Measurements from ENCODE around the gene SH3BGRL3. TPM values are rescaled to one million over a fixed set of nuclear protein-coding genes. Genes with fewer than 3 reads are reported as not detected.
"Not testable (repeated sequence)": the region's sequence is repeated elsewhere in the genome, so short reads cannot be mapped to it uniquely, and the experiment has no call there.

The SH3BGRL3 gene
- total RNA-seq, 1 donor from 2014 or later: 12.8 TPM

GRCh38 chr1:26317146-26317545 is 37.3 kb downstream of the SH3BGRL3 start:
- DNase-seq (ENCODE audit: low read depth): no peak

GRCh38 chr1:26317612-26318337 is 37.9 kb downstream of the SH3BGRL3 start, which contains the start of gene CD52:
CD52 (plus strand) TSS chr1:26317958; CDS start chr1:26318018, 60 bp downstream.
- no peak for DNase-seq (ENCODE audit: low read depth)

- DNase-seq (ENCODE audit: low read depth): no peak
These were observed 38.6 kb downstream of the SH3BGRL3 start for GRCh38 chr1:26318338-26319064.

- no peak for DNase-seq (ENCODE audit: low read depth)
These were observed 41.0 kb downstream of the SH3BGRL3 start for GRCh38 chr1:26320896-26321295.

GRCh38 chr1:26321315-26322041 is 41.6 kb downstream of the SH3BGRL3 start:
- peak; percentile 55 for DNase-seq (ENCODE audit: low read depth)

- no peak for DNase-seq (ENCODE audit: low read depth)
These were observed 42.1 kb downstream of the SH3BGRL3 start for GRCh38 chr1:26322042-26322331.

GRCh38 chr1:26323382-26323781 is 43.5 kb downstream of the SH3BGRL3 start:
- no peak for DNase-seq (ENCODE audit: low read depth)

GRCh38 chr1:26324550-26324949 is 44.7 kb downstream of the SH3BGRL3 start:
- no peak for DNase-seq (ENCODE audit: low read depth)

GRCh38 chr1:26327956-26328362 is 48.1 kb downstream of the SH3BGRL3 start:
- no peak for DNase-seq (ENCODE audit: low read depth)

- DNase-seq (ENCODE audit: low read depth): no peak
These were observed 48.7 kb downstream of the SH3BGRL3 start for GRCh38 chr1:26328597-26328996.

- not testable (repeated sequence) for DNase-seq (ENCODE audit: low read depth)
These were observed 49.5 kb downstream of the SH3BGRL3 start for GRCh38 chr1:26329380-26329779.

- DNase-seq (ENCODE audit: low read depth): no peak
These were observed 50.4 kb downstream of the SH3BGRL3 start for GRCh38 chr1:26330276-26330675.

Other genes with a start within 250 kb of the SH3BGRL3 start
- gene SLC30A2, start 234.0 kb upstream of the SH3BGRL3 start, total RNA-seq: 1.1 and 1.4 TPM in 2 replicates
- not detected in 2 replicates for gene TRIM63, start 212.5 kb upstream of the SH3BGRL3 start, total RNA-seq
- gene PDIK1L, start 168.3 kb upstream of the SH3BGRL3 start, total RNA-seq: 4.7 and 5.6 TPM in 2 replicates
- not detected in 2 replicates for gene FAM110D, start 121.0 kb upstream of the SH3BGRL3 start, total RNA-seq
- not detected in 2 replicates for gene C1orf232, start 111.1 kb upstream of the SH3BGRL3 start, total RNA-seq
- 6.7 and 15.6 TPM in 2 replicates for gene ZNF593, start 110.2 kb upstream of the SH3BGRL3 start, total RNA-seq
- not detected in 2 replicates for gene ZNF593OS, start 108.3 kb upstream of the SH3BGRL3 start, total RNA-seq
- 5.2 and 6.4 TPM in 2 replicates for gene CNKSR1, start 102.6 kb upstream of the SH3BGRL3 start, total RNA-seq
- not detected in 2 replicates for gene CATSPER4, start 89.5 kb upstream of the SH3BGRL3 start, total RNA-seq
- gene CEP85, start 45.9 kb upstream of the SH3BGRL3 start, total RNA-seq: 6.6 and 9.4 TPM in 2 replicates
- 1.9 and 9.6 TPM in 2 replicates for gene UBXN11, start 26.6 kb downstream of the SH3BGRL3 start, total RNA-seq
- not detected in 2 replicates for gene CD52, start 37.9 kb downstream of the SH3BGRL3 start, total RNA-seq
- 0.35 and 7.1 TPM in 2 replicates for gene CRYBG2, start 74.0 kb downstream of the SH3BGRL3 start, total RNA-seq
- not detected in 2 replicates for gene ZNF683, start 92.7 kb downstream of the SH3BGRL3 start, total RNA-seq
- not detected in 2 replicates for gene LIN28A, start 130.7 kb downstream of the SH3BGRL3 start, total RNA-seq
- gene DHDDS, start 152.2 kb downstream of the SH3BGRL3 start, total RNA-seq: 39.1 and 43.9 TPM in 2 replicates
- 63.2 and 94.5 TPM in 2 replicates for gene HMGN2, start 192.4 kb downstream of the SH3BGRL3 start, total RNA-seq
- gene RPS6KA1, start 249.7 kb downstream of the SH3BGRL3 start, total RNA-seq: 81.5 and 105 TPM in 2 replicates

All from renal cortical epithelial cell (primary cell).